Endothelial cell of umbilical vein (primary cell): Measurements from ENCODE around the gene COG5. TPM values are rescaled to one million over a fixed set of nuclear protein-coding genes. Genes with fewer than 3 reads are reported as not detected.

ENCODE experiments used
- BruUV-seq: library from RNA; stranded (reverse); fragments of 400-500 nt; replicated peaks from 2 replicates; lab custom pipeline; 2021; lab: Mats Ljungman, UMichigan
- CTCF ChIA-PET: fragments of 300-600, 350-600 bp; sonication (Branson Sonifier 250); formaldehyde crosslinking; loops from one replicate; lab custom pipeline; 2021; ENCODE audit warnings: antibody characterized with exemption, inconsistent platforms; lab: Charles Lee
- POLR2A ChIA-PET: fragments of 300-600, 350-600 bp; sonication (Branson Sonifier 250); formaldehyde crosslinking; loops from one replicate; lab custom pipeline; 2021; ENCODE audit warnings: antibody characterized with exemption, inconsistent platforms; lab: Charles Lee
- DNase-seq: peaks from one replicate; pipeline ENCODE4 v3.0.0-alpha.2; 2011; ENCODE audit warnings: low read depth, low spot score
- FAIRE-seq: peaks from 2 replicates; lab custom pipeline; 2011; peaks lifted over from hg19 to GRCh38; lab: Jason Lieb, UNC
- H2AFZ ChIP-seq: 2 replicates; pipeline ENCODE4 v1.6.0; 2012; ENCODE audit warnings: low read depth, low read length, control low read depth, inconsistent platforms
- H3K27ac ChIP-seq: 2 replicates; pipeline ENCODE4 v1.5.1; 2011; ENCODE audit warnings: low read depth, mild to moderate bottlenecking, control low read depth, low read length, moderate library complexity; ENCODE audit not compliant: insufficient read depth
- H3K27me3 ChIP-seq, 2 experiments: 2 replicates each; pipeline versions ENCODE4 v1.6.0 to v1.6.1; 2011; ENCODE audit warnings: low read length in 2 of 2, mixed read lengths in 1 of 2; ENCODE audit not compliant: control insufficient read depth in 2 of 2, insufficient read depth in 2 of 2
- H3K36me3 ChIP-seq, 2 experiments: 2 replicates in 1 of 2; 3 replicates in 1 of 2; pipeline ENCODE4 v1.5.1; 2011; ENCODE audit warnings: low read length in 2 of 2, mild to moderate bottlenecking in 1 of 2, moderate library complexity in 1 of 2; ENCODE audit not compliant: control insufficient read depth in 2 of 2, insufficient read depth in 2 of 2; ENCODE audit errors: extremely low read depth in 1 of 2
- H3K4me1 ChIP-seq: 3 replicates; pipeline ENCODE4 v1.5.1; 2011; ENCODE audit warnings: mild to moderate bottlenecking, low read length; ENCODE audit not compliant: control insufficient read depth, insufficient read depth; ENCODE audit errors: extremely low read depth
- H3K4me2 ChIP-seq: 2 replicates; pipeline ENCODE4 v1.6.1; 2011; ENCODE audit warnings: low read length, control low read depth, mixed read lengths; ENCODE audit not compliant: insufficient read depth
- H3K4me3 ChIP-seq, 3 experiments: fragments of 200-600 bp in 1 of 3; sonication (generic), shearing (Covaris generic) in 1 of 3; replicated peaks in 1 of 3; 2 replicates each; pipeline ENCODE4 v1.5.1; 2011 to 2016; ENCODE audit warnings: control low read depth in 3 of 3, low read length in 3 of 3, mild to moderate bottlenecking in 2 of 3, inconsistent platforms in 1 of 3, low read depth in 1 of 3, moderate library complexity in 1 of 3; ENCODE audit not compliant: insufficient read depth in 1 of 3
- H3K79me2 ChIP-seq: 2 replicates; pipeline ENCODE4 v1.6.0; 2012; ENCODE audit warnings: low read length, inconsistent platforms; ENCODE audit not compliant: control insufficient read depth, insufficient read depth
- H3K9ac ChIP-seq: replicated peaks from 2 replicates; pipeline ENCODE3; 2011; ENCODE audit warnings: low read length, control low read depth; ENCODE audit not compliant: insufficient read depth; ENCODE audit errors: extremely low read depth
- H3K9me1 ChIP-seq: replicated peaks from 3 replicates; pipeline ENCODE4 v1.6.0; 2011; ENCODE audit warnings: mild to moderate bottlenecking, low read length; ENCODE audit not compliant: control insufficient read depth, insufficient read depth; ENCODE audit errors: extremely low read depth
- H3K9me3 ChIP-seq: replicated peaks from 2 replicates; pipeline ENCODE4 v1.5.1; 2012; ENCODE audit warnings: low read length, inconsistent platforms; ENCODE audit not compliant: control insufficient read depth, insufficient read depth
- H4K20me1 ChIP-seq: replicated peaks from 2 replicates; pipeline ENCODE3; 2011; ENCODE audit warnings: mild to moderate bottlenecking, low read length; ENCODE audit not compliant: control insufficient read depth, insufficient read depth; ENCODE audit errors: extremely low read depth
- EZH2 ChIP-seq: IDR thresholded peaks from 2 replicates; pipeline ENCODE4 v1.6.1; 2012; ENCODE audit warnings: borderline replicate concordance, low read depth, mild to moderate bottlenecking, moderate library complexity, low read length, inconsistent platforms; ENCODE audit not compliant: severe bottlenecking
- FOS ChIP-seq: IDR thresholded peaks from 2 replicates; pipeline ENCODE4 v1.6.1; 2011; ENCODE audit warnings: mild to moderate bottlenecking, low read length, moderate library complexity, borderline replicate concordance; ENCODE audit not compliant: insufficient read depth
- GATA2 ChIP-seq: IDR thresholded peaks from 2 replicates; pipeline ENCODE4 v1.7.0; 2011; ENCODE audit warnings: low read depth, mild to moderate bottlenecking, moderate library complexity, mixed read lengths, low read length; ENCODE audit not compliant: insufficient read length, insufficient read depth
- JUN ChIP-seq: IDR thresholded peaks from 2 replicates; pipeline ENCODE4 v1.6.1; 2011; ENCODE audit warnings: borderline replicate concordance, low read depth; ENCODE audit not compliant: insufficient read length, insufficient read depth
- MYC ChIP-seq: IDR thresholded peaks from one replicate; pipeline ENCODE4 v1.6.1; 2011; ENCODE audit warnings: mild to moderate bottlenecking, low read depth, low read length
- POLR2A ChIP-seq: IDR thresholded peaks from 2 replicates; pipeline ENCODE4 v1.6.1; 2012; ENCODE audit warnings: low read depth, mild to moderate bottlenecking, control low read depth, low read length
- POLR2AphosphoS5 ChIP-seq: IDR thresholded peaks from 2 replicates; pipeline ENCODE4 v1.6.1; 2012; ENCODE audit warnings: low read depth, mild to moderate bottlenecking, control low read depth, low read length, moderate library complexity; ENCODE audit not compliant: insufficient read depth
- dilution Hi-C: fragments of 300-500 bp; cut with MboI; formaldehyde crosslinking; loops from one replicate; pipeline ENCODE4 v1.15.0; 2019; ENCODE audit warnings: low sequenced_read_pairs; ENCODE audit not compliant: extremely low pct_ligation_motif_present
- intact Hi-C: fragments of 100-400 bp; cut with micrococcal nuclease; formaldehyde crosslinking; loops from one replicate; pipeline ENCODE4 v1.10.0; 2022
- polyA plus RNA-seq, 4 experiments: library from polyadenylated mRNA; depleted of rRNA in 3 of 4; stranded (reverse) in 3 of 4; unstranded in 1 of 4; fragments of >200 nt; gene quantifications; 2 replicates each; pipeline versions ENCODE4 v1.2.1 to v1.2.3, GENCODE V29; 2011 to 2012; ENCODE audit warnings: missing spikeins in 1 of 4
- total RNA-seq: library from RNA; stranded (reverse); gene quantifications from 2 replicates; pipeline ENCODE4 v1.2.3, GENCODE V29; 2021
- TF ChIP-seq, protein P1 (sequence below): IDR thresholded peaks from 2 replicates; pipeline ENCODE4 v1.6.1; 2011; ENCODE audit not compliant: insufficient read depth, insufficient read length
- TF ChIP-seq, protein P2 (sequence below), 2 donors: IDR thresholded peaks; 1 replicate in 1 of 2; 2 replicates in 1 of 2; pipeline ENCODE4 v1.5.1; 2011; ENCODE audit warnings: low read length in 2 of 2, mild to moderate bottlenecking in 2 of 2, moderate library complexity in 2 of 2, control low read depth in 1 of 2, inconsistent platforms in 1 of 2, low read depth in 1 of 2; ENCODE audit not compliant: insufficient read depth in 1 of 2; ENCODE audit errors: extremely low read depth in 1 of 2

Gene COG5
- total and polyA plus RNA-seq, 2 donors (not counting 3 experiments of a cell fraction or from before 2014, with no cell fraction given): 18.8 to 45.3 TPM

DNA sequence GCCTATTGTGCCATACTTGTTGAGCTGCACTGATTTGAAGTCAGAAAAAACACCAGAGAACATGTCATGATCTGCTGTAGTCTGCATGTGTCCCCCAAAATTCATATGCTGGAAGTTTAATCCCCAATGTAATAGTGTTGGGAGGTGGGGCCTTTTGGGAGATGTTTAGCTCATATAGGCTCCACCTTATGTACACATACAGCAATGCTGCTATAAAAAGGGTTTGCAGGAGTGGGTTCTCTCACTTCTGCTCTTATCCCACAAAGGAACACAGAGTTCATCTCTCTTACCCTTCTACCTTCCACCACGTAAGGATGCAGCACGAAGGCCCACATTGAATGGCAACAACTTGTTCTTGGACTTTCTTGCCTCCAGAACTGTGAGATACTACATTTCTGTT, 70.8 kb downstream of the COG5 start:
- ChIA-PET POLR2A (no interaction called here), CTCF (interaction anchor here (0.7 to 1.1 kb wide), 2 partner anchors 8 to 13 kb away, joined by 3 to 4 read pairs; no protein-coding TSS in a partner anchor)
- FAIRE-seq (no peak), DNase-seq (no peak)
- no peak overlapping the region for H3K27ac ChIP-seq
- no peak overlapping the region for H3K4me2 ChIP-seq
- no peaks in the 10 kb centered on the region for H3K36me3 ChIP-seq
- intact Hi-C loops (no loop called here), dilution Hi-C loops (no loop called here)
- no peak overlapping the region for H3K9ac ChIP-seq
- no peak overlapping the region for H3K4me3 ChIP-seq
- peaks cover 12% of the 10 kb centered on the region for H3K79me2 ChIP-seq
- H4K20me1 ChIP-seq: peaks cover 5% of the 10 kb centered on the region
- BruUV-seq: no TSS peak
- no peaks in the 10 kb centered on the region for H3K9me1 ChIP-seq
- H2AFZ ChIP-seq: no peak overlapping the region
- no peaks in the 10 kb centered on the region for H3K4me1 ChIP-seq
- H3K9me3 ChIP-seq: no peaks in the 10 kb centered on the region
- H3K27me3 ChIP-seq: no peaks in the 10 kb centered on the region
- TF ChIP-seq GATA2 (no peak), EZH2 (no peak), JUN (no peak), POLR2AphosphoS5 (no peak), MYC (no peak), POLR2A (no peak), FOS (no peak)
- TF ChIP-seq, protein P1, sequence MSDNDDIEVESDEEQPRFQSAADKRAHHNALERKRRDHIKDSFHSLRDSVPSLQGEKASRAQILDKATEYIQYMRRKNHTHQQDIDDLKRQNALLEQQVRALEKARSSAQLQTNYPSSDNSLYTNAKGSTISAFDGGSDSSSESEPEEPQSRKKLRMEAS: no peak
- TF ChIP-seq, protein P2, sequence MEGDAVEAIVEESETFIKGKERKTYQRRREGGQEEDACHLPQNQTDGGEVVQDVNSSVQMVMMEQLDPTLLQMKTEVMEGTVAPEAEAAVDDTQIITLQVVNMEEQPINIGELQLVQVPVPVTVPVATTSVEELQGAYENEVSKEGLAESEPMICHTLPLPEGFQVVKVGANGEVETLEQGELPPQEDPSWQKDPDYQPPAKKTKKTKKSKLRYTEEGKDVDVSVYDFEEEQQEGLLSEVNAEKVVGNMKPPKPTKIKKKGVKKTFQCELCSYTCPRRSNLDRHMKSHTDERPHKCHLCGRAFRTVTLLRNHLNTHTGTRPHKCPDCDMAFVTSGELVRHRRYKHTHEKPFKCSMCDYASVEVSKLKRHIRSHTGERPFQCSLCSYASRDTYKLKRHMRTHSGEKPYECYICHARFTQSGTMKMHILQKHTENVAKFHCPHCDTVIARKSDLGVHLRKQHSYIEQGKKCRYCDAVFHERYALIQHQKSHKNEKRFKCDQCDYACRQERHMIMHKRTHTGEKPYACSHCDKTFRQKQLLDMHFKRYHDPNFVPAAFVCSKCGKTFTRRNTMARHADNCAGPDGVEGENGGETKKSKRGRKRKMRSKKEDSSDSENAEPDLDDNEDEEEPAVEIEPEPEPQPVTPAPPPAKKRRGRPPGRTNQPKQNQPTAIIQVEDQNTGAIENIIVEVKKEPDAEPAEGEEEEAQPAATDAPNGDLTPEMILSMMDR (IDR thresholded peaks at IDR 0.05; ENCODE audit: extremely low read depth in 1 of 2, insufficient read depth in 1 of 2, low read depth in 1 of 2, low read length in 2 of 2): no peak
